IMR-90 (cell line): ENCODE data around the gene SEMA5A. TPM values are rescaled to one million over a fixed set of nuclear protein-coding genes. Genes with fewer than 3 reads are reported as not detected.

ENCODE experiments used
- ATAC-seq: fragments of 200-7000 bp; cut with Tn5 transposase; 2 replicates; pipeline ENCODE4 v1.9.1; 2020; ENCODE audit warnings: low read depth, mild to moderate bottlenecking, moderate library complexity
- BruUV-seq: library from RNA; stranded (reverse); fragments of 400-500 nt; replicated peaks from 2 replicates; lab custom pipeline; 2021; lab: Mats Ljungman, UMichigan
- CTCF ChIA-PET: fragments of 300-600 bp; formaldehyde crosslinking; extraction: SDS; loops from one replicate; lab custom pipeline; 2021; ENCODE audit warnings: antibody characterized with exemption; lab: Yijun Ruan, JAX
- POLR2A ChIA-PET: fragments of 300-600 bp; sonication (Branson Sonifier 250); formaldehyde crosslinking; loops from one replicate; lab custom pipeline; 2022; ENCODE audit warnings: antibody characterized with exemption; ENCODE audit not compliant: unreplicated experiment; lab: Charles Lee
- DNase-seq: peaks from one replicate; pipeline ENCODE4 v3.0.0; 2013
- H2AFZ ChIP-seq: replicated peaks from 2 replicates; pipeline ENCODE3; 2013; ENCODE audit warnings: low read length, mild to moderate bottlenecking; ENCODE audit not compliant: poor library complexity
- H2AK5ac ChIP-seq: 2 replicates; pipeline ENCODE4 v1.6.1; 2013; ENCODE audit warnings: low read depth, low read length, inconsistent platforms
- H2AK9ac ChIP-seq: replicated peaks from 2 replicates; pipeline ENCODE3; 2013; ENCODE audit warnings: mild to moderate bottlenecking, low read depth, low read length, moderate library complexity; ENCODE audit not compliant: poor library complexity
- H2BK120ac ChIP-seq: 2 replicates; pipeline ENCODE4 v1.6.1; 2013; ENCODE audit warnings: low read depth, low read length, inconsistent platforms
- H2BK15ac ChIP-seq: 3 replicates; pipeline ENCODE4 v1.6.1; 2013; ENCODE audit warnings: low read depth, low read length, inconsistent platforms
- H2BK20ac ChIP-seq: 2 replicates; pipeline ENCODE4 v1.6.1; 2013; ENCODE audit warnings: low read depth, mild to moderate bottlenecking, inconsistent platforms, low read length, moderate library complexity
- H2BK5ac ChIP-seq: 2 replicates; pipeline ENCODE4 v1.6.1; 2013; ENCODE audit warnings: mild to moderate bottlenecking, low read depth, low read length, inconsistent platforms; ENCODE audit not compliant: poor library complexity, severe bottlenecking
- H3K14ac ChIP-seq: replicated peaks from 2 replicates; pipeline ENCODE4 v1.6.1; 2013; ENCODE audit warnings: low read depth, low read length, inconsistent platforms
- H3K18ac ChIP-seq: 2 replicates; pipeline ENCODE4 v1.6.1; 2013; ENCODE audit warnings: low read depth, low read length, control low read depth
- H3K23ac ChIP-seq: 2 replicates; pipeline ENCODE4 v1.6.1; 2013; ENCODE audit warnings: low read depth, low read length, inconsistent platforms
- H3K27ac ChIP-seq: 2 replicates; pipeline ENCODE4 v1.5.1; 2013; ENCODE audit warnings: mild to moderate bottlenecking, control low read depth, low read length; ENCODE audit not compliant: insufficient read depth
- H3K27me3 ChIP-seq: 2 replicates; pipeline ENCODE4 v1.6.1; 2013; ENCODE audit warnings: low read length; ENCODE audit not compliant: control insufficient read depth, insufficient read depth
- H3K36me3 ChIP-seq: 2 replicates; pipeline ENCODE4 v1.6.1; 2013; ENCODE audit warnings: low read length, mixed read lengths; ENCODE audit not compliant: control insufficient read depth, insufficient read depth
- H3K4ac ChIP-seq: 2 replicates; pipeline ENCODE4 v1.6.1; 2013; ENCODE audit warnings: low read depth, low read length, inconsistent platforms
- H3K4me1 ChIP-seq: 2 replicates; pipeline ENCODE4 v1.6.1; 2013; ENCODE audit warnings: low read length, mixed read lengths; ENCODE audit not compliant: control insufficient read depth, insufficient read depth
- H3K4me2 ChIP-seq: 2 replicates; pipeline ENCODE4 v1.6.1; 2013; ENCODE audit warnings: low read depth, mild to moderate bottlenecking, control low read depth, low read length, moderate library complexity
- H3K4me3 ChIP-seq: 2 replicates; pipeline ENCODE4 v1.5.1; 2013; ENCODE audit warnings: low read depth, mild to moderate bottlenecking, control low read depth, low read length, moderate library complexity; ENCODE audit not compliant: insufficient read depth
- H3K56ac ChIP-seq: 2 replicates; pipeline ENCODE4 v1.6.1; 2013; ENCODE audit warnings: low read length, inconsistent platforms; ENCODE audit not compliant: insufficient read depth; ENCODE audit errors: extremely low read depth
- H3K79me1 ChIP-seq, 2 experiments: 2 replicates each; pipeline ENCODE4 v1.6.1; 2013; ENCODE audit warnings: low read length in 2 of 2, inconsistent platforms in 1 of 2, low read depth in 1 of 2
- H3K9ac ChIP-seq: 2 replicates; pipeline ENCODE4 v1.6.1; 2013; ENCODE audit warnings: low read depth, low read length, control low read depth
- H3K9me1 ChIP-seq: 2 replicates; pipeline ENCODE4 v1.6.1; 2013; ENCODE audit warnings: low read length, inconsistent platforms; ENCODE audit not compliant: insufficient read depth
- H3K9me3 ChIP-seq: 2 replicates; pipeline ENCODE4 v1.6.1; 2013; ENCODE audit warnings: low read length; ENCODE audit not compliant: control insufficient read depth, insufficient read depth
- H4K20me1 ChIP-seq: 2 replicates; pipeline ENCODE4 v1.6.1; 2013; ENCODE audit warnings: low read length, inconsistent platforms; ENCODE audit not compliant: insufficient read depth
- H4K5ac ChIP-seq: 2 replicates; pipeline ENCODE4 v1.6.1; 2013; ENCODE audit warnings: mild to moderate bottlenecking, low read depth, low read length, control low read depth
- H4K8ac ChIP-seq, 2 experiments: 2 replicates each; pipeline ENCODE4 v1.6.1; 2013; ENCODE audit warnings: low read depth in 2 of 2, low read length in 2 of 2, control low read depth in 1 of 2, inconsistent platforms in 1 of 2
- H4K91ac ChIP-seq: 2 replicates; pipeline ENCODE4 v1.6.1; 2013; ENCODE audit warnings: low read depth, low read length, inconsistent platforms; ENCODE audit not compliant: insufficient read depth
- BHLHE40 ChIP-seq: fragments of 150-350 bp; IDR thresholded peaks from 2 replicates; pipeline ENCODE4 v1.6.1; 2016; ENCODE audit warnings: mild to moderate bottlenecking, low read depth, low read length
- CEBPB ChIP-seq: IDR thresholded peaks from 2 replicates; pipeline ENCODE4 v1.6.1; 2012; ENCODE audit warnings: low read depth, low read length, improper control_type of control experiment
- ELK1 ChIP-seq: fragments of 150-350 bp; IDR thresholded peaks from 2 replicates; pipeline ENCODE4 v1.6.1; 2016; ENCODE audit warnings: low read depth, mild to moderate bottlenecking, low read length, moderate library complexity, borderline replicate concordance
- FOS ChIP-seq: fragments of 150-350 bp; IDR thresholded peaks from 2 replicates; pipeline ENCODE4 v1.6.1; 2016; ENCODE audit warnings: low read depth, low read length
- MAFK ChIP-seq: IDR thresholded peaks from 2 replicates; pipeline ENCODE4 v1.6.1; 2012; ENCODE audit warnings: low read depth, low read length, improper control_type of control experiment
- MXI1 ChIP-seq: IDR thresholded peaks from 2 replicates; pipeline ENCODE4 v1.6.1; 2012; ENCODE audit warnings: low read depth, mild to moderate bottlenecking, low read length, moderate library complexity, borderline replicate concordance
- RAD21 ChIP-seq: IDR thresholded peaks from 2 replicates; pipeline ENCODE4 v1.6.1; 2012; ENCODE audit warnings: low read length, improper control_type of control experiment
- RCOR1 ChIP-seq: IDR thresholded peaks from 2 replicates; pipeline ENCODE4 v1.6.1; 2012; ENCODE audit warnings: mild to moderate bottlenecking, low read length, improper control_type of control experiment; ENCODE audit not compliant: insufficient replicate concordance
- RFX5 ChIP-seq: IDR thresholded peaks from 2 replicates; pipeline ENCODE4 v1.8.0; 2012; ENCODE audit warnings: low read depth, mild to moderate bottlenecking, low read length, moderate library complexity
- SMC3 ChIP-seq: fragments of 150-350 bp; IDR thresholded peaks from 2 replicates; pipeline ENCODE4 v1.6.1; 2016; ENCODE audit warnings: low read depth, mild to moderate bottlenecking, antibody characterized with exemption, low read length, moderate library complexity
- WGBS, 2 experiments: methylation state at CpG; one replicate each; pipeline versions ENCODE4 v1.1.5 to v1.1.7; 2013; ENCODE audit warnings: missing lambda C conversion rate in 2 of 2; ENCODE audit not compliant: insufficient read length in 1 of 2; ENCODE audit errors: extremely low coverage in 2 of 2; 5-methylcytosine and 5-hydroxymethylcytosine counted together
- dilution Hi-C: fragments of 300-500 bp; cut with HindIII; formaldehyde crosslinking; loops from one replicate; pipeline ENCODE4 v1.14.3; 2018; ENCODE audit warnings: low sequenced_read_pairs; ENCODE audit not compliant: unreplicated experiment
- in situ Hi-C: fragments of 300-500 bp; cut with MboI; formaldehyde crosslinking; loops from 3 replicates; pipeline ENCODE4 v1.14.3; 2019; ENCODE audit warnings: low sequenced_read_pairs, inconsistent platforms, mixed read lengths
- intact Hi-C: fragments of 100-400 bp; cut with micrococcal nuclease; formaldehyde crosslinking; loops from 2 replicates; pipeline ENCODE4 v1.10.0; 2022
- polyA plus RNA-seq, 3 experiments: library from polyadenylated mRNA; depleted of rRNA; stranded (reverse); fragments of >200 nt; gene quantifications; 2 replicates each; pipeline ENCODE4 v1.2.3, GENCODE V29; 2012; ENCODE audit warnings: low replicate concordance in 1 of 3
- total RNA-seq: library from RNA; depleted of rRNA; stranded (reverse); fragments of >200 nt; gene quantifications from 2 replicates; pipeline ENCODE4 v1.2.3, GENCODE V29; 2012

SEMA5A gene
- total and polyA plus RNA-seq, 2 of the 4 experiments (the other 2 are of a cell fraction), result 8.2 to 9.9 TPM

DNA sequence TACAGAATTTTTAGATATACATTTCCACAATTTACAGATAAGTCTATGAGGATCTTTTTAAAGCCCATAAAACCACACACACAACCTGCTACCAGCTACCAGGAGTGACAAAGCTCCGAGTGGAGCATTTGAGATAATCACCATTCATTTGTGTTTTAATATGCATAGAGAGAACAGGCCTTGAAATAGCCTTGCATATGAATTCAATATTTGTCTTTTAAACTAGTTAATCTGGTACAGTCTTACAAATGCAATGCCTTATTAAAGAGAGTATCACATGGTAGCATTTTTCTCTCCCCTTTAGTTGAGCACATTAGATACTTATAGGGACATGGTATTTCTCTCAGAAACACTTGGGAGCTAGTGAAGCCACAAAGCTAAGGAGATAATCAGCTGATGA, 49.1 kb downstream of the SEMA5A start:
- Histone ChIP-seq H3K14ac (no peak overlapping the region), H3K36me3 (no peaks in the 10 kb centered on the region), H3K56ac (no peak overlapping the region), H3K4me1 (0 out of 2 replicates have a peak, but pooled peaks cover 2% of the 10 kb centered on the region), H4K91ac (no peak overlapping the region), H3K4me2 (no peak overlapping the region), H2AK5ac (no peak overlapping the region), H3K27ac (no peak overlapping the region), H3K9ac (no peak overlapping the region), H2AK9ac (no peak overlapping the region), H2BK15ac (no peak overlapping the region), H3K9me1 (0 out of 2 replicates have a peak, but pooled peaks cover 6% of the 10 kb centered on the region), H4K8ac (no peak overlapping the region), H2BK120ac (no peak overlapping the region), H4K5ac (no peak overlapping the region), H3K9me3 (no peaks in the 10 kb centered on the region), H3K23ac (no peak overlapping the region), H3K27me3 (no peaks in the 10 kb centered on the region), H2BK5ac (no peak overlapping the region), H4K20me1 (no peaks in the 10 kb centered on the region; the same call in 1 of the 2 replicates), H2BK20ac (no peak overlapping the region), H2AFZ (no peak overlapping the region), H3K4me3 (no peak overlapping the region), H3K18ac (no peak overlapping the region), H3K4ac (no peak overlapping the region), H3K79me1 (peaks cover 10 to 61% of the 10 kb centered on the region in 2 experiments; a peak in 3 of 4 replicates)
- ChIA-PET POLR2A (no interaction called here), CTCF (no interaction called here)
- intact Hi-C loops (no loop called here), dilution Hi-C loops (no loop called here), in situ Hi-C loops (no loop called here)
- no peak for TF ChIP-seq SMC3
- TF ChIP-seq MXI1, result no peak
- no peak for TF ChIP-seq RFX5
- no peak for TF ChIP-seq BHLHE40
- TF ChIP-seq MAFK, result no peak
- TF ChIP-seq CEBPB, result no peak
- no peak for TF ChIP-seq RCOR1
- TF ChIP-seq RAD21, result no peak
- TF ChIP-seq ELK1, result no peak
- TF ChIP-seq FOS, result no peak
- no peak for DNase-seq
- ATAC-seq, result no peak
- no TSS peak for BruUV-seq
- WGBS, 2 experiments, result no CpG with 5 or more reads among the region's 1 CpG
